Endodermal cell (in vitro differentiated cells): ENCODE measurements around the gene PIK3IP1. TPM values are rescaled to one million over a fixed set of nuclear protein-coding genes. Genes with fewer than 3 reads are reported as not detected.
"Not testable (repeated sequence)": the region's sequence is repeated elsewhere in the genome, so short reads cannot be mapped to it uniquely, and the experiment has no call there.

ENCODE experiments used
- DNase-seq: peaks from one replicate; pipeline ENCODE4 v3.0.0-alpha.2; 2017
- H3K27ac ChIP-seq: 2 replicates; pipeline ENCODE4 v1.5.1; 2013; ENCODE audit warnings: mild to moderate bottlenecking, low read depth, low read length, moderate library complexity
- H3K27me3 ChIP-seq: 2 replicates; pipeline ENCODE4 v1.6.1; 2013; ENCODE audit warnings: mild to moderate bottlenecking, low read length, moderate library complexity; ENCODE audit not compliant: insufficient read depth, control insufficient read depth, poor library complexity, severe bottlenecking
- H3K36me3 ChIP-seq: 2 replicates; pipeline ENCODE4 v1.7.0; 2013; ENCODE audit warnings: mild to moderate bottlenecking, low read length, moderate library complexity; ENCODE audit not compliant: control insufficient read depth, insufficient read depth
- H3K4me1 ChIP-seq: one replicate; pipeline ENCODE4 v1.7.0; 2013; ENCODE audit warnings: low read length; ENCODE audit not compliant: control insufficient read depth, insufficient read depth
- H3K4me3 ChIP-seq: 2 replicates; pipeline ENCODE4 v1.5.1; 2013; ENCODE audit warnings: mild to moderate bottlenecking, low read length, moderate library complexity
- H3K9ac ChIP-seq: 2 replicates; pipeline ENCODE4 v1.6.1; 2013; ENCODE audit warnings: mild to moderate bottlenecking, low read length, moderate library complexity; ENCODE audit not compliant: poor library complexity, severe bottlenecking; ENCODE audit errors: extremely low read depth
- H3K9me3 ChIP-seq: 2 replicates; pipeline ENCODE4 v1.6.1; 2013; ENCODE audit warnings: mild to moderate bottlenecking, low read length, moderate library complexity; ENCODE audit not compliant: control insufficient read depth
- H3K27ac Mint-ChIP-seq: 2 replicates; pipeline ENCODE4 v1.8.0; 2020; ENCODE audit warnings: mixed read lengths
- H3K27me3 Mint-ChIP-seq: 2 replicates; pipeline ENCODE4 v1.8.0; 2021; ENCODE audit warnings: mild to moderate bottlenecking, mixed read lengths; ENCODE audit not compliant: insufficient read depth
- H3K36me3 Mint-ChIP-seq: 2 replicates; pipeline ENCODE4 v1.8.0; 2020; ENCODE audit warnings: low read depth, mixed read lengths
- H3K4me1 Mint-ChIP-seq: 2 replicates; pipeline ENCODE4 v1.8.0; 2020; ENCODE audit warnings: mixed read lengths
- H3K4me3 Mint-ChIP-seq: 2 replicates; pipeline ENCODE4 v1.8.0; 2020; ENCODE audit warnings: mild to moderate bottlenecking, moderate library complexity, mixed read lengths
- H3K9me3 Mint-ChIP-seq: 2 replicates; pipeline ENCODE4 v1.8.0; 2020; ENCODE audit warnings: mild to moderate bottlenecking, mixed read lengths
- CTCF ChIP-seq: fragments of 200-600 bp; sonication (generic); conservative IDR thresholded peaks from 2 replicates; pipeline ENCODE4 v1.5.0; 2021; ENCODE audit warnings: antibody characterized with exemption, mild to moderate bottlenecking
- WGBS, 2 experiments: methylation state at CpG; one replicate each; pipeline versions ENCODE4 v1.1.5 to v1.1.7; 2013; ENCODE audit warnings: missing lambda C conversion rate in 2 of 2, mixed read lengths in 1 of 2; ENCODE audit not compliant: insufficient coverage in 1 of 2, insufficient read length in 1 of 2; 5-methylcytosine and 5-hydroxymethylcytosine counted together
- total RNA-seq, 2 donors: library from RNA; stranded (reverse); fragmentation: NEBNext Ultra II Directional in 1 of 2; extraction: Animal tissue kit (Norgen Biotek cat#: 25700) in 1 of 2; gene quantifications; 2 replicates in 1 of 2; 3 replicates in 1 of 2; pipeline ENCODE4 v1.2.1, GENCODE V29; 2021

Gene PIK3IP1
- total RNA-seq, 2 donors from 2014 or later = 2.0 to 3.5 TPM

- Mint-ChIP-seq H3K27me3 (no peaks in the 10 kb centered on the region), H3K27ac (no peak overlapping the region), H3K4me3 (no peak overlapping the region), H3K9me3 (no peaks in the 10 kb centered on the region), H3K36me3 (peaks cover 9% of the 10 kb centered on the region), H3K4me1 (peaks cover 11% of the 10 kb centered on the region)
- no peak for DNase-seq
- no peak overlapping the region for H3K9ac ChIP-seq
- no peaks in the 10 kb centered on the region for H3K9me3 ChIP-seq
- no peak overlapping the region for H3K27ac ChIP-seq
- no peaks in the 10 kb centered on the region for H3K27me3 ChIP-seq
- no peak for TF ChIP-seq CTCF
- H3K4me3 ChIP-seq = no peak overlapping the region
- peaks cover 4% of the 10 kb centered on the region for H3K36me3 ChIP-seq
- peaks cover 11% of the 10 kb centered on the region for H3K4me1 ChIP-seq
- 100% methylated on average over 1 of the region's 1 CpG; no CpG with 5 or more reads in 1 of the 2 experiments for WGBS, 2 experiments
Observed at GRCh38 chr22:31238057-31238456, 54.2 kb downstream of the PIK3IP1 start.

- 90 to 93% methylated on average over 4 of the region's 4 CpGs for WGBS, 2 experiments
Observed at GRCh38 chr22:31236044-31236443, 56.2 kb downstream of the PIK3IP1 start.

GRCh38 chr22:31235081-31235480 is 57.2 kb downstream of the PIK3IP1 start:
- Mint-ChIP-seq H3K4me1 (peaks cover 5% of the 10 kb centered on the region), H3K27ac (peak overlapping the region; percentile 77), H3K9me3 (no peaks in the 10 kb centered on the region), H3K4me3 (no peak overlapping the region), H3K36me3 (peaks cover 6% of the 10 kb centered on the region), H3K27me3 (no peaks in the 10 kb centered on the region)
- 74 to 76% methylated on average over 3 of the region's 3 CpGs for WGBS, 2 experiments
- Histone ChIP-seq H3K36me3 (peaks cover 11% of the 10 kb centered on the region), H3K9ac (no peak overlapping the region), H3K4me3 (no peak overlapping the region), H3K4me1 (peaks cover 5% of the 10 kb centered on the region), H3K27ac (no peak overlapping the region), H3K27me3 (no peaks in the 10 kb centered on the region), H3K9me3 (no peaks in the 10 kb centered on the region)
- TF ChIP-seq CTCF = no peak
- no peak for DNase-seq

More at GRCh38 chr22:31236044-31236443, 56.2 kb downstream of the PIK3IP1 start:
- H3K27ac ChIP-seq, H3K27me3 ChIP-seq, H3K27me3 Mint-ChIP-seq, H3K4me1 ChIP-seq, H3K4me1 Mint-ChIP-seq, H3K9me3 ChIP-seq, H3K9me3 Mint-ChIP-seq, H3K4me3 ChIP-seq, H3K4me3 Mint-ChIP-seq, H3K9ac ChIP-seq, H3K27ac Mint-ChIP-seq, H3K36me3 Mint-ChIP-seq, DNase-seq: not testable (repeated sequence)
- peaks cover 11% of the 10 kb centered on the region for H3K36me3 ChIP-seq

- Histone ChIP-seq H3K4me3 (no peak overlapping the region), H3K4me1 (peaks cover 7% of the 10 kb centered on the region), H3K9ac (no peak overlapping the region), H3K36me3 (peaks cover 11% of the 10 kb centered on the region), H3K9me3 (no peaks in the 10 kb centered on the region), H3K27ac (no peak overlapping the region), H3K27me3 (no peaks in the 10 kb centered on the region)
- DNase-seq = no peak
- 86 to 100% methylated on average over 1 to 3 of the region's 3 CpGs for WGBS, 2 experiments
- Mint-ChIP-seq H3K4me1 (peaks cover 5% of the 10 kb centered on the region), H3K4me3 (no peak overlapping the region), H3K9me3 (no peaks in the 10 kb centered on the region), H3K36me3 (peaks cover 8% of the 10 kb centered on the region), H3K27me3 (no peaks in the 10 kb centered on the region), H3K27ac (no peak overlapping the region)
- no peak for TF ChIP-seq CTCF
Observed at GRCh38 chr22:31233001-31233400, 59.3 kb downstream of the PIK3IP1 start.
